Activated effector memory CD4-positive, alpha-beta T cell treated with anti-CD3 and anti-CD28 coated beads, Interleukin-2, amount 50 U/mL, for 16 hours (primary cell): ENCODE data around the gene UCK2.

Source experiments
- DNase-seq: peaks from one replicate; pipeline ENCODE4 v3.0.0-alpha.2; 2020

UCK2 gene

DNA sequence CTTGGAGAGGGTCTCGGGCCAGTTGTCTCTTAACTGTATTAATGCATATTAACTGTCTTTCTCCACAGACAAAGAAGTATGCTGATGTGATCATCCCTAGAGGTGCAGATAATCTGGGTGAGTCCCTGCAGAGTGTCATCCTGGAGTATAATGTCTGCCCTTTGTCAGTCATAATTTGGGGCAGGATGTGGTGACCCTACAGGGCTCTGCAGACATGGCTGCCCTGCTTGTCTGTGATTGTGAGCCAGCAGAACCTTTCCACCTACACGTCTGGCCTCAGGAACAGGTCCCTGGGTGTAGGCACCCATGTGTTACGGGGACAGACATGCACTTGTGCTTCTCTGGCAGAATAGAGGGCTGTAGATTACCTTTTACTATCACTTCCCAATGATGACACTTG lies 78.4 kb downstream of the UCK2 start:
- DNase-seq: no peak

DNA sequence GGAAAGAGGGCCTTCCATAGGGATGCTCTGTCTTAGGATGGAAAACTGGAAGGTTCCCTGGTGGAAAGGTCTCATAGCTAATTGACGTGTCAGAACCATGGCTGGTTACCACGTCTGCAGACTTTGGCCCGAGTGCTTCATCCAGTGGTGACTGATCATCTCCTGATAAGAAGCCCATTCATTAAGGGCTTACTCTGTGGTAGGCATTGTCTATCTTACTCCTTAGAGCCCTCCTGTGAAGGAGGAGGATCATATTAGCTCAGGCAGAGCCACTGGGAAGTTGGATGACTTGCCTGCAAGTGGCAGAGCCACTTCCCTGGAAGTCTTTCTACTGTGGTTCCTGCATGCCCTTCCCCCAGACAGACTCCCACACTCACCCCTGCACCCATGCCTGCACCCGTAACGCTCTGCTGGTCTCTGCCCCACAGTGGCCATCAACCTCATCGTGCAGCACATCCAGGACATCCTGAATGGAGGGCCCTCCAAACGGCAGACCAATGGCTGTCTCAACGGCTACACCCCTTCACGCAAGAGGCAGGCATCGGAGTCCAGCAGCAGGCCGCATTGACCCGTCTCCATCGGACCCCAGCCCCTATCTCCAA lies 79.9 kb downstream of the UCK2 start:
- no peak for DNase-seq

DNA sequence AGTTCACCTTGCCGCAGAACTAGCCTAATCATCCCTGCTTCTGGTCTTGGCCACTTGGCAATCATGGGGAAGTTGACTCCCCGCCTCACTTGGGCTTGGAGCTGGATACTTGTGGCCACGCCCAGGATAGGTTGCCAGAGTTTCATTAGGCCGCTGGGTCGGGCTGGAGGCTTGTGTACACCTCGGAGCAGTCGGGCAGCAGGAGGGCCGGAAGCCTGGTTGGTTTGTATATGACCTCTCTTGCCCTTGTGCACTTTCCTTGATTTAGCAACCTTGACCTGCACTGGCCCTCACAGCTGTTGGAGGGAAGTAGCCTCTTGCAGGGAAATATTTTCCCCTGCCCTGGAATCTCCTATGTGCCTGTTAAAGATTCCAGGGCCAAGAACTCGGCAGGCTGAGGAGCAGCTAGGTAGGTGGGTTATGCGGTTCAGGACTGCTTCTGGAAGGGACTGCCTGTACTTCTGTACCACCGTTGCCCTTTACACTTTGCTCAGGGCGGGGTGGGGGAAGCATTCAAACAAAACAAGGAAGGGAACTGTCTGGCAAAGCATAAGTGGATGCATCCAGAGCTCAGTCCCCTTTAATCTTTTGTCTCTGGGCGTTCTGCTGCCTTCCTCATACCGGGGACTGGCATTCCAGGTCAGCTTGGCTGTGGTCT lies 83.5 kb downstream of the UCK2 start:
- DNase-seq: no peak

DNA sequence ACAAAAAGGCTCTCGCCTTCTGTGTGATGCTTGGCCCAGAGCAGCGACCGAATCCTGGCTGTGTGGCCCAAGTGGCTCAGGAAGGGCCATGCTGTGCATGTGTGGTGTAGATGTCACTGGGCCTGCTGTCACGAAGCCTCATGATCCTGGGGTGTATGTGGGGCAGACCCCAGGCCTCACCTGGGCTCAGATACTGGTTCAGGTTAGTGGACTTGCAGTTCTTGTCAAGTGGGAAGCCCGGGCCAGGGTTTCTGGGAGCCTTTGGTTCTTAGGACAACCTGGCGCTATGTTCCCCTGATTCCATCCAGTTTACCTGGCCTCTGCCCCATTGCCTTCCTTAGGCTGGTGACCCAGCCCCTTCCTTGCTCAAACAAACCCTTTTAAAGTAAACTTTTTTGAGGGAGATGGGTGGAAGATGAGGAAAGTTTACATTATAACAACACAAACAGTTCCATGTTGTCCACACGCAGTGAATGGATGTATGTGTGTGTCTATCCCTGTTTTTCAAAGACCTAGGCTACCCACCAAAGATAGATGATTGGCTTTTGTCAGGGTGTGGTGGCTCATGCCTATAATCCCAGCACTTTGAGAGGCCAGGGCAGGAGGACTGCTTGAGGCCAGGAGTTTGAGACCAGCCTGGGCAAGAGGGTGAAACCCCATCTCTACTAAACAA lies 84.3 kb downstream of the UCK2 start:
- no peak for DNase-seq

DNA sequence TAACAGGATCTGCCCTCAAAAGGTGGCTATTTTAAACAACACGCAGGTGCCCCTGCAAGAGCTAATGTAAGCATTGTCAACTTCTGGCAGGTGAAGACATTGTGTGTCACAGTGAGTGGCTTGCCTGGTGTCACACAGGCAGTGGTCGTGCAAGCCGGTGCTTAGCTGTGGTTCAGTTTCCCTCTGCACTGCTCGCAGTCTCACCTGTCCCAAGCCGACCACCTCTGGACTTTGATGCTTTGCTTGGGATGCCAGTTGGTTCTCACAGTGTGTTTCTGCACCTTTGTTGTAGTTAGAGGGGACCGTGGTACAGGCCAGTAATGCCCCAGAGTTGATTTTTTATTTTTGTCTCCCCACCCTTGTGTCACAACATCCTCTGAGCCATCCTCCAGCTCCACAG lies 85.2 kb downstream of the UCK2 start:
- no peak for DNase-seq

DNA sequence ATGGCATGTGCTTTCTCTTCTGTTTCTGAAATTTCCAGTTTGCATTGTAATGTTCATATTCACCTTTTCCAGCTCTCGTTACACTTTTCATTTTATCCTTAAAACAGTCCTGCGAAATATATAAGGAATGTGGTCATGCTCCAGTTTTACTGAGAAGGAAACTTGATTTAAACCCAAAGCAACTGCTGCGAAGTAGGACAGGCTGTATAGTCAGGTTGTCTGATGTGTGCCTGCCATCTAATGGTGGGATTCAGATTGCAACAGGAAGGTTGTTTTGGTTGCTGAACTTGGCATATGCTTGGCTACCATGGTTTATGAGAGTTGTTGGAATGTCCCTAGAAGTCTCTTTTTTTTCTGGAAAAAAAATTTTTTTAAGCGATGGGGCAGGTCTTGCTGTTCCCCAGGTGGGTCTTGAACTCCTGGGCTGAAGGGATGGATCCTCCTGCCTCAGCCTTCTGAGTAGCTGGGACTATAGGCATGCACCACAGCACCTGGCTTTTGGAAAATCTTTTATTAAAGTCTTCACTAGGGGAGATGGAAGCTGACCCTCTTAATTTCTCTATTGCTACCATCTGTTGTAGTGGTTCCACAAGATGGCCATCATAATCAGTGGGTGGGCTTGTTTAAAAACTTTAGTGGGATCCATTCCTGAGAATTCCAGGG lies 86.9 kb downstream of the UCK2 start:
- DNase-seq: peak; percentile 78

DNA sequence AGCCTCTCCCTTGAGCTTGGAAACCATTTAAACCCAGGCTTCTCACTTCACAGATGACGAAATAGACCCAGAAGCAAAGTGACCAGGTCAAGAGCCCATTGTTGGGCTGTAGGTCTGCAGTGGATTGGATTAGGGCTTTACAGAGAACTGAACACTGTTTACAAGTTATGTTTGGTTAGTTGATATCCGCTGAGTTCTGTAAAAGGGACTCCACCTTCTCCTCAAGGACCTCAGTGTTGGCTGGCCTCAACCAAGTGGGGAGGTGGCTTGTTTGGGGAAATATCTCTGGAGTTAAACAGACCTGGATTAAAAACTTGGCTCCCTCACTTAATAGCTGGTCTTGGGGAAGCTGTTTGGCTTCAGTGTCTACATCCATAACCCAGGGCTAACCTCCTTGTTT lies 88.1 kb downstream of the UCK2 start:
- DNase-seq: no peak

DNA sequence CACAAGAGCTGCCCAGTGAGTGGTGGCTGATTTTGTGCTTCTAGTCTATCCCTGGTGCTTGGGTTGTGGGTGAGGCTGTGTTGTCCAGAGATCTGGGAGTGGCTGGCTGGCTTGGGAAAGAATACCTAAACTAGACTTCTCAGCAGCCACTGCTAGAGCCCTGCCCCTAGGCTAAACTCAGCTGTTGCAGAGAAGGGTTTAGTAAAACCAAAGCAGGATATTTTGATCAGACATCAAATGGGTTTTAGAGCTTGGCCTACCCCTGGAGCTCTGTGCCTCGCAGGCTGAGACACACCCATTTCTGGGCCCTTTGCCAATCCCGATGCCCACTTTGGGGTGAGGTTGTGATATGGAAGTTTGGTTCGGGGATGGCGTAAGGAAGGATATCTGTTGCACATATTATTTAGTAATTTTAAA lies 88.5 kb downstream of the UCK2 start:
- DNase-seq: no peak

DNA sequence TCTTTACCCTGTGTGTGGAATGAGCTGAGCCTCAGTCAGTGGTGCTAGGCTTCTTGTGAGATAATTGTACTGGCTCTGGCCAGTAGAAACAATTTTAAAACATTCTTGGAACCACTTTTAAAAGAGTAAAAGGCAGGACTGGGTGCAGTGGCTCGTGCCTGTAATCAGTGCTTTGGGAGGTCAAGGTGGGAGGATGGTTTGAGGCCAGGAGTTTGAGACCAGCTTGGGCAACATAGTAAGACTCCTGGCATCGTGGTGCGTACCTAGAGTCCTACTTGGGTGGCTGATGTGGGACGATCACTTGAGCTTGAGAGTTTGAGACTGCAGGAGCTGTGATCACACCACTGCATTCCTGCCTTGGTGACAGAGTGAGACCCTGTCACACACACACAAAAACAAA lies 89.8 kb downstream of the UCK2 start:
- no peak for DNase-seq

DNA sequence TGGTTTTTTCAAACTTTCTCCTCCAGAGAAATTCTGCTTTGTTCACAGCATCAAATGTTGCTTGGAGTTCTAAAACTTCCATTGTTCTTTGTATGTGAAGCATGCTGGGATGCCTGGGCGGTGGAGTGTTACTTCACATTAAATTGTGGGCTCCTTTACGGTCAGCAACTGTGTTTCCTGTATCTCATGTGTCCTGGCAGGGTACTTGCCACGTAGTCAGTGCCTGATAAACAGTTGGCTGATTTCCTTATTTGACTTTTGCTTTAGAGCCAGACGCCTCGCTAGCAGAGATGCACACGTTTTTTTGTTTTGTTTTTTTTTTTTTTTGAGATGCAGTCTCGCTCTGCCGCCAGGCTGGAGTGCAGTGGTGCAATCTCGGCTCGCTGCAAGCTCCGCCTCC lies 96.7 kb downstream of the UCK2 start:
- DNase-seq: no peak

DNA sequence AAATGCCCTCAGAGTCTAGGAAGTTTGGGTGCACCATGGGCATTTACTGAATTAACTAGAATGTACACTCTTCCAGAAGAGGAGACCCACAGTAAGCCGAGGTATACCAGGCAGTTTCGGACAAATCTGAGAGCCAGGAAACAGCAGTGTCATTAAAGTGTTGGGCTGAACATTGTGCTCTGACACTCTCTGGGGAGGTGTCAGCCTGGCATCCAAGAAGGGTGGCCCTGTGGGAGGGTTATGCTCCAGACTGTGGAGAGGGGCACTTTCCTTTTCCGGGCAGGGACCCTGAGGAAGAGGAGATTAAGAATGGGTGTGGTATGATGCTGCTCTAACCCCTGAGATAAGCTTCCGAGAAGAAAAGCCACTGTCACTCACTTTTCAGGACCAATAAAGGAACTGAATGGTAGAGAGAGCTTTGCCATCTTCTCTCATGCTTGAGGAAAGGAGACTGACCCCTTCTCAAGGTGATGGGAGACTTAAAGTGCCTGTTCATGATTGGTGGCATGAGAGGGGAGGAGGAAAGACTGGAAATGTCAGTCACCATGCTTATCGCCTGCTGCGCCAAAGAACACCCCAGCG lies 98.2 kb downstream of the UCK2 start:
- DNase-seq: no peak

DNA sequence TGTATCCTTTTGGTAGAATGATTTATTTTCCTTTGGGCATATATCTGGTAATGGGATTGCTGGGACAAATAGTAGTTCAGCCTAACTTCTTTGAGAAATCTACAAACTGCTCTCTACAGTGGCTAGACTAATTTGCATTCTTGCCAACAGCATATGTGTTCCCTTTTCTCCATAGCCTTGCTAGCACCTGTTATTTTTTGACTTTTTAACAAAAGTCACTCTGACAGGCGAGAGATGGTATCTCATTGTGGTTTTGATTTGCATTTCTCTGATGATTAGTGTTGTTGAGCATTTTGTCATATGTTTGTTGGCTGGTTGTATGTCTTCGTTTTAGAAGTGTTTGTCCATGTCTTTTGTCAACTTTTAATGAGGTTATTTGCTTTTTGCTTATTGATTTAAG lies 99.8 kb downstream of the UCK2 start:
- no peak for DNase-seq

DNA sequence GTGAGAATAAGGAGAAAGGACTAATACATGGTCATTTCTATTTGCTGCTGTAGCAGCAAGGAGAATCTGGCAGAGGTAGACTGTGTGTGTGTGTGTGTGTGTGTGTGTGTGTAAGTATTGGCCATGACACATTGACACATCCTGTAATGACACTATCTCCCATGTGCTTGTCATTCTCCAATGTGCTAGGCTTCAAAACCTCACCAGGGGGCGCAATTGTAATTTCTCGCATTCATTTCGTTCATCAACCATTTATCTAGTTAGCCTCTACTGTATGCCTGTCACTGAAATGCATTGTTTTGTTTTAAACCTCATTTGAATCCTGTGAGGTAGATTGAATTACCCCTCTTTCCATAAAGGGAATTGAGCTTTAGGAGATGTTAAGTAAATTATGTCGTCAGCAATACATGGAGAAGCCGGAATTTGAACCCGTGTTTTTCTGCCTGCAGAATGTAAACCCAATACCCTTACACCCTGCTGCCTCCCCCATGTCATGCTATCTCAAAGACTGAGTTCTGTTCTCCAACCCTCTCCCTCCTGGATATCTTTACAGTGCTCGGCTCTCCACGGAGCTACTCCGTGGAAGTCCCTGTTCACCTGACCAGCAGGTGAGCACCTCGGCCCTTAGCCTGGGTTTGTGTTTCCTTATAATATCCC lies 100.8 kb downstream of the UCK2 start:
- DNase-seq: peak; percentile 75

DNA sequence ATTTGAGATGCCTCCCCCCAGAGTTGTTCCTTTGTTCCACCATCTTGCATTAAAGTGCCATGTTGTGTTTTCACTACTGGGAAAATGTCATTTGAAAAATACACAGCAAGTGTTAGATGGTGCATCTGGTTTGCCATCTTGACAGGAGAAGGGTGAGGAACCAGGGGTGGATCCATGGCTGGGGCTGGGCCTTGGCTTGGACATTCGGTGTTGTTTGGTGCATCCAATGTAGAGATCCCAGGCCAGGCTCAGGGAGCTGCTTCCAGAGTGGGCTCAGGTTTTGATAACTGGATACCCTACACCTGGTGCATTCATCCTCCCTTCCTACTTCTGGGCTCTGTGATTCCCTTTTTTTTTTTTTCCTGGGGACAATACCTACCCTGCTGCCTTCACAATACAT lies 103.5 kb downstream of the UCK2 start:
- DNase-seq: no peak

DNA sequence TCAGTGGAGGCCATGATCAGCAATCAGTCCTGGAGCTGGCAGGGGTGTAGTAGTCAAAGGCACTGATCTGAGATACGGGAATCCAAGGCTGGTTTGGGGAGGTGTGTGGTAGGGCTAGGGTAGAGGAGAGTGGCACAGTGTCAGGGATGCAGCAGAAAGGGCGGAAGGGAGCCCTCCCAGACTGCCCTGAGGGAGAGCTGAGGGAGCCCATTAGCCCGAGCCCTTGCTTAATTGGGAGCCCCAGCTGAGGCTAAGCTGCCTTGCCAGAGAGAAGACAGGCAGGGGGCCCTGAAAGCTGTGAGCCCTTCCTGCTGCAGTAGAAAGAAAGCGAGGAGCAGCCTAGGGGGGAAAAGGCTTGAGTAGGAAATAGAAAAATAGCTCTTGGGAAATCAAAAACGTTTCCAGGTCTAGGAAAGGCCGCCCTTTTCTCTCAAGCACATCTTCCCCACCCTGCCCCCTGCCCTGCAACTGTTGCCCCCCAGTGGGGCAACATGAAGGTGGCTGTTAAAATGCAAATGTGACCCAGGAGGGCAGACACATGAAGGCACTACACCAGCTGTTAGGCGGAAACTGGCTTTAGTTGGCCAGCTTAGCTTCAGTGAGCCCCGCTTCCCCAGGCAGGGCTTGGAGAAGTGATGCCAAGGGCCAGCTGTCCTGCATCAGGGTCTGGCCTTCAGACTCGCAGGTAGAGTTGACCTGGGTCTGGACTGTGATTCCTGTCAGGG lies 106.2 kb downstream of the UCK2 start:
- DNase-seq: no peak

DNA sequence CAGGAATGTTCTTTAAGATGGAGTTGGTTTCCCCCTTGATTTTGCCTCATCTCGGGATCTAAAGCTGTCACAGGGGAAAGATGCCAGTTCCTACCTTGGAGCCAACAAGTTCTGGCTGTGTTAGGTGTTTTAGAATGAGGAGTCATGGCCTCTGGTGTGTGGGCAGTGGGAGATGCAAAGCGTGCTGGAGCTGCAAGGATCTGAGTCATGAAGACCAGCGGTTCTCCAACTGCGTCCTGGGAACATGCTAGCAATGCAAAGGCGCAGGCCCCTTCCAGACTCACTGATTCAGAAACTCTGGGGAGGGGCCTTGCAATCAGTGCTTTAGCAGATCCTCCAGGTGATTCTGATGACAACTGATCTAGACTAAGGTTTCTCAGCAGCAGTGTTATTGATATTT lies 109.1 kb downstream of the UCK2 start:
- no peak for DNase-seq

DNA sequence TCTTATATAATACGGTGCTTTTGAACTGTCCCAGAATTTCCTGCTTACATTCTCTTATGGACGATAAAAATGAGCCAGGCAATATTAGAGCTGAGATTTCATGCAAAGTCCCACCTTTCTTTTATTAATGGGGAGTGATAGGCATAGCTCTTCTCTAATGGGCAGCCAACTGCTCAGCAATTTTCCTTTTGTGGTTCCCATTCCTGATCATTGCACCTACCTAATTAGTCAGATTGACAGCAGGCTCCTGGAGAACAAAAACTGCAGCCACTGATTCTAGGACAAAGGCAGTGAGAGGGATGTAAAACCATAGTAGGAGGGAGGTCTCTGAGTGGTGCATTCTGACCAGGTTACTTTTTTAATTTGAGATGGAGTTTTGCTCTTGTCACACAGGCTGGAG lies 110.4 kb downstream of the UCK2 start:
- no peak for DNase-seq

DNA sequence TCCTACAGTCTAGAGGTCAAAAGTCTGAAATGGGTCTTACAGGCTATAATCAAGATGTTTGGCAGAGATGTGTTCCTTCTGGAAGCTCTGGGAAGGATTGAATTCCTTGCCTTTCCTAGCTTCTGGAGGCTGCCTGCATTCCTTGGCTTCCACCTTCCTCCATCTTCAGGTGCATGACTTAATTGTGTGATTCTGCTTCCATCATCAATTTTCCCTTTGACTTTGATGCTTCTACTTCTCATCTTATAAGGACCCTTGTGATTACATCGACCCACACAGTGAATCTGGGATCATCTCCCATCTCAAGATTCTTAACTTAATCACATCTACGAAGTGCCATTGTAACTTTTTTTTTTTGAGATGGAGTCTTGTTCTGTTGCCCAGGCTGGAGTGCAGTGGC lies 111.4 kb downstream of the UCK2 start:
- DNase-seq: no peak

DNA sequence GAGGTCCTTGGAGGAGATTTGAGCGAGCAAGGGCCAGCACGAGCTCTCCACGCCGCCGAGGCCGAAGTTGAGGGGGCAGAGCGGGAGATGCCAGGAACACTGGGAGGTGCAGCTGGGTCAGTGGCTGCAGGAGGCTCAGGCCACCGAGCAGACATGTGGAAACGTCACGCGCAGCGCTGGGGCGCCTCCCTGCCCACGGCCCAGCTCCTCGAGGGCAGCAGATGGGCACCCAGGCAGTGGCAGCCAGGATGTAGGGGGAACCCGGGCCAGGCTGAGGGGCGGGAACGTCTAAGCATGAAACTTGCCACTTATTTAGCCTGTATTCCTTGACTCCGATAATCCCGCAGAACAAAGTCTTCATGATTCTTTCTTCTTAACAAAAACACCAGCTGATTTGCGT lies 114.1 kb downstream of the UCK2 start:
- DNase-seq: no peak

DNA sequence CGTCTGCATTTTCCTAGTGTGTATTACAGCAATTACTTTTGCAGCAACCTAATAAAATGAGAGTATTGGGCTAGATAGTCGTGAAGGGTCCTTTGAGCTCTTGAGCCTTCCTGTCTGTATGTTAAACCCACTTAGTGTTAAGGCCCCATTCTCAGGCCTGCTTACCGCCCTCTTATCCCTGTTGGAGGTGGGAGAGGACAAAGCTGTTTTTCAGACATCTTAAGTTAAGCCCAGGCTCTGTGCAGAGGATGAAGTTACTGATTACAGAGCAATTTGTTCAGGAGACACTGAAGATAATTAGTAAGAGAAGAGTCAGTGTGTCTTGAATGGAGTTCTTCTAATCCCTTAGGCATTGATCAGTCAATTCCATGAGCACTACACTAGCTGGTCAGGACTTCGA lies 114.6 kb downstream of the UCK2 start:
- DNase-seq: no peak

DNA sequence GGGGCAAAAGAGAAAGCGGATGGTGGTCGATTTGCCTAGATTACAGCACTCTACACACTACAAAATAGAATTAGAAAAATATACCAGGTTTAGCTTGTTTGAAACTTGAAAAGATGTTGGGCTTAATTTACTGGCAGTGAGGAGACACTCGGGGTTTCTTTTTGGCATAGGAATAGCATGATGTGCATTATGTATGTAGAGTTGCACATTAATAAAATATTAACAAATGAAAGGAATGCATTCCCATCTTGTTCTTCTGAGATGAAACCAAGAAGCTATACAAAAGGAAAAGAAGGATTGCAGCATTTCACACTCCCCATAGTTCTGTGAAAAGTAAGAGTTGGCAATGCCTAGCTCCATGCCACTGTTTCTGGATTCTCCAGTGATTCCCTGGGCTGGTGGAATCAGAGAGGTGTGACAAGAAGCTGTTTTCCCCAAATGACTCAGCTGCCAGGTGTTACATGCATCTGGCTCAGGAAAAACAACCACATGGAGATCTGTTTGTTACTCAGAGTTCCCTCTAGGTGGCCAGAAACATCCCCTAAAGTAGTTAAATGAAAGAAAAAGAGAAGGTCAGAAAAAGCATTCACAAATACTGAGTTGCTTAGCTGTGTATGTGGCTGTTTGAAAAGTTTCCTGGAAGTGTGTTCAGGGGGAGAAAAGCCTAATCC lies 115.6 kb downstream of the UCK2 start:
- DNase-seq: no peak

DNA sequence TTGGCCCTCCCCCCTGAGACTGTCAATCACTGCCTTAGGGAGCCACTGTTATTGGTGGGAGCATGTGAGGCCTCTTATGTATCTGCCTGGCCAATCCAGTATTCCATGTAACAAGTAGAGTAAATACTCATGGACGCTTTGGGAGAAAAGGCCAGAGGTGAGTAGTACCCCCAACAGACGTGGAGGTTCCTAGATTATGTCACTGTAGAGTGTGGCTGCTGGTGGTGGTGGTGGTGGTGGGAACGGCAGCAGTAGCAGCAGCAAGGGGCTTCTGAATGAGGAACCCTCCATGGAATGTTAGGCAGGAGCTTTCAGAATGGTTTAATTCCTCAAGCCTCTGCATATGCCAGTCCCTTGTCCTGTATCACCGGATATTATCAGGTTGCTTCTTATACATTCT lies 118.5 kb downstream of the UCK2 start:
- no peak for DNase-seq
